Stimulated activated effector memory CD8-positive, alpha-beta T cell treated with anti-CD3 and anti-CD28 coated beads, Interleukin-12 subunit alpha, Interleukin-12 subunit beta, amount 100 ng/mL, for 72 hours (primary cell): Measurements from ENCODE around the gene CBFA2T3.

ENCODE experiments used
- ATAC-seq: fragments of 150-1000 bp; cut with Tn5 transposase; 2 replicates; pipeline ENCODE4 v1.10.0; 2021
- DNase-seq, 2 donors: peaks; one replicate each; pipeline ENCODE4 v3.0.0; 2021 to 2022; ENCODE audit warnings: low spot score in 2 of 2
- H3K27ac Mint-ChIP-seq: one replicate; pipeline ENCODE4 v1.8.0; 2022; ENCODE audit warnings: mild to moderate bottlenecking, mixed read lengths
- H3K36me3 Mint-ChIP-seq: one replicate; pipeline ENCODE4 v1.8.0; 2022; ENCODE audit warnings: mild to moderate bottlenecking, mixed read lengths
- H3K4me1 Mint-ChIP-seq: one replicate; pipeline ENCODE4 v1.8.0; 2022; ENCODE audit warnings: mixed read lengths
- H3K4me3 Mint-ChIP-seq: one replicate; pipeline ENCODE4 v1.8.0; 2022; ENCODE audit warnings: mild to moderate bottlenecking, mixed read lengths
- H3K9me3 Mint-ChIP-seq: one replicate; pipeline ENCODE4 v1.8.0; 2022; ENCODE audit warnings: mixed read lengths

The CBFA2T3 gene

GRCh38 chr16:88878356-88878755, 98.7 kb downstream of the CBFA2T3 start:
- H3K27ac Mint-ChIP-seq: no peak overlapping the region
- H3K4me3 Mint-ChIP-seq: no peak overlapping the region
- no peak for ATAC-seq
- H3K4me1 Mint-ChIP-seq: no peaks in the 10 kb centered on the region
- peaks cover 7% of the 10 kb centered on the region for H3K36me3 Mint-ChIP-seq
- no peaks in the 10 kb centered on the region for H3K9me3 Mint-ChIP-seq
- no peak for DNase-seq

GRCh38 chr16:88877564-88878289, 99.3 kb downstream of the CBFA2T3 start:
- H3K4me3 Mint-ChIP-seq: no peak overlapping the region
- H3K4me1 Mint-ChIP-seq: no peaks in the 10 kb centered on the region
- DNase-seq (no peak), ATAC-seq (no peak)
- no peaks in the 10 kb centered on the region for H3K9me3 Mint-ChIP-seq
- peaks cover 7% of the 10 kb centered on the region for H3K36me3 Mint-ChIP-seq
- no peak overlapping the region for H3K27ac Mint-ChIP-seq

DNA sequence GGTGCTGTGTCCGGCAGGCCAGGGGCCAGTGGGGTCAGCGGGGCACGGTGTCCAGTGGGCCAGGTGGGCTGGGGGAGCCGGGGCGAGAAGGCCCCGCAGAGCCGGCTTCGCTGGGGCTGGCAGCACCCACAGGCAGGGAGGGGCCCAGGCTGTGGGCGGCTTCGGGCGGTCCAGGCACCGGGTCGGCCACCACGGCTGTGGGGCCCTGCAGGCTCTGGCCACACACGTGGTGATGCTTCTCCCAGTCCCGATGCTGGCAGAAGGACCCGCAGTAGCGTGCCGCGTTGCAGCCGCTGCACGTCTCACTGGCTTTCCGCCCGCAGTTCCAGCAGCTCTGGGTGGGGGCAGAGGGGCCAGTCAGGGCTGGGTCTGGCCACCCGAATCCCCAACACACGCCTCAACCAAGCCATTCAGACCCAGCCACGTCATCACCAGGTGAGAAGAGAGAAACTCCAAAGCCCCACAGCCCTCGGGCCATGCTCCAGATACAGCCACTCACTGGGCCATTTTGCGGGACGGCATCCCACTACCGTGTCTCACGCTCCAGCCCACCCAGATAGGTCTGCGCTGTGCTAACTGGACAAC, 100.0 kb downstream of the CBFA2T3 start:
- Mint-ChIP-seq H3K36me3 (peaks cover 1% of the 10 kb centered on the region), H3K27ac (no peak overlapping the region), H3K4me1 (no peaks in the 10 kb centered on the region), H3K9me3 (no peaks in the 10 kb centered on the region), H3K4me3 (no peak overlapping the region)
- DNase-seq (no peak), ATAC-seq (no peak)

DNA sequence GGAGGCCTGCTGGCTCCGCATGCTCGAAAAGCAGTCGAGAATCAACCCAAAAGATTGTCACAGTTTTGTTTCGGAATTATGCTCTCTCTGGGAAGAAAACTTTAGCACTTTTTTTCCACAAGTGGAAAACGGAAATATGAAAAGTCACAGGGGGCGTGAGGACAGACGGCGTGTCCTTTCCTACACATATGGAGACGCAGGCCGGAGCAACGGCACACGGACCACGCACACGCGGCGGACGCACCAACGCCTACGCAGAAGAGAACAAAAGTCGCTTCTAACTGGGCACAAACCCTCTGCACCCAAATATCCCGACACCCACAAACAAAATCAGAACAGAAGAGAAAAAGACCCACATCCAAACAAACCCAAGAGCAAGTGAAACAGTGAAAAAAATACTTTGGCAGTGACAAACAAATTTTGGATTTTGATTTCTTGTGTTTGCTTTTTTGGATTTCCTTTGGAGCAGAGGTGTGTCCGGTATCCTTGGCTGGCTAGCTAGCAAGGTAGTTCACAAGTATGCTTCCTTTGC, 101.2 kb downstream of the CBFA2T3 start:
- Mint-ChIP-seq H3K27ac (no peak overlapping the region), H3K9me3 (no peaks in the 10 kb centered on the region), H3K4me1 (no peaks in the 10 kb centered on the region), H3K4me3 (no peak overlapping the region), H3K36me3 (no peaks in the 10 kb centered on the region)
- ATAC-seq (no peak), DNase-seq (no peak)

DNA sequence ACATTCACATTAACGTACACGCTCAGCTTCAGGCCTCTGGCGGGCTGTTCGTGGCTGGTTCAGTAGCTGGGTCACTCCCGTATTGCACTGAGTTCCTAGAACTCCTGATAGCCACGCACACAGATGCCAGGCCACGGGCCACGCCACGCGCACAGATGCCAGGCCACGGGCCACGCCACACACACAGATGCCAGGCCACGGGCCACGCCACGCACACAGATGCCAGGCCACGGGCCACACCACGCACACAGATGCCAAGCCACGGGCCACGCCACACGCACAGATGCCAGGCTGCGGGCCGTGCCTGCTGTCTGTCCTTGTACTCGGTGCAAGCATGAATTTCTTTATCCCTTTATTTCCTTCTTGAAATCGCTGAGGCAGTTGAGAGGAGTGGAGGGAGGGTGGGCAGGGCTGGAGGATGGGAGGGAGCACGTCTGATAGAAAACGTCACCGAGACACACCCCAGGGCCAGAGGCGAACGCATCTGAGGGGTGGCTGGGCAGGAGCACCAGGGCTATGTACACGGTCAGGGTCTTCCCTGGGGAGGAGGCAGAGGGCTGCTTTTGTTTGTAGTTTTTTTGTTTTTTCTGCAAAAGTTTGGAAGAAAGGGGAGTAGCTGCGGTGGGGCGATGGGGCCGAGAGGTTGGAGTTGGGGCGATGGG, 101.9 kb downstream of the CBFA2T3 start:
- Mint-ChIP-seq H3K4me3 (no peak overlapping the region), H3K27ac (no peak overlapping the region), H3K9me3 (no peaks in the 10 kb centered on the region), H3K36me3 (no peaks in the 10 kb centered on the region), H3K4me1 (no peaks in the 10 kb centered on the region)
- DNase-seq (no peak), ATAC-seq (no peak)

GRCh38 chr16:88872650-88873331, 104.2 kb downstream of the CBFA2T3 start:
- DNase-seq (no peak), ATAC-seq (no peak)
- Mint-ChIP-seq H3K36me3 (no peaks in the 10 kb centered on the region), H3K4me3 (no peak overlapping the region), H3K4me1 (no peaks in the 10 kb centered on the region), H3K27ac (no peak overlapping the region), H3K9me3 (no peaks in the 10 kb centered on the region)

DNA sequence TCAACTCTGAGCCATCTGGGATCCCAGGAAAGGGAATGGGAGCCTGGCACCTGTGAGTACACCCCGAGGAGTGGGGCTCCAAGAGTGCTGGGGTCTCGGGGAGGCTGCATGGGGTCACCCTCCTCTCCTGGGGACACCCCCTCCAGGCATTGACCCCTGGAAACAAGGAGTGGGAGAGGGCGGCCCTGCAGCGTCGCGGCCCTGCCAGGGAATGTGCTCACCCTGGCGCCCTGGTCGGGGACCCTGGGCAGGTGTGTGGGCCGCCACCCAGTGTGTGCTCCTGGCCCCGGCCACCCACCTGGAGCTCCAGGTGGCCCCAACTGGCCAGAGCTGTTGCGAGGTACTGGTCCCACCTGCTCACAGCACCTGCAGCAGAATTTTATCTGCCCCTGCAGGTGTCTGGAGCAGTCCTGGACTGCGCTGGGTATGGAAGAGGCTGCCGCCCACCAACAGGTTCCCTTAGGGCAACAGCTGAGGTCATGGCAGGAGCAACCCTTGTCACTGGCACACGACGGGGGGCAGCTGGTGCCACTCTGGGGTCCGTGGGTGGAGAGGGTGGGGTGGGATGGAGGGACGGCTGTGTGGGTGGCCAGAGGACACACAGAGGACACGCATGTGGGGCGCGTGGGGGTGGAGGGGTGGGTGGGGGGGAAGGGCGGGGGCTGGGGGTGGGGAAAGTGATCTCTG, 105.1 kb downstream of the CBFA2T3 start:
- Mint-ChIP-seq H3K4me1 (no peaks in the 10 kb centered on the region), H3K27ac (no peak overlapping the region), H3K4me3 (no peak overlapping the region)

DNA sequence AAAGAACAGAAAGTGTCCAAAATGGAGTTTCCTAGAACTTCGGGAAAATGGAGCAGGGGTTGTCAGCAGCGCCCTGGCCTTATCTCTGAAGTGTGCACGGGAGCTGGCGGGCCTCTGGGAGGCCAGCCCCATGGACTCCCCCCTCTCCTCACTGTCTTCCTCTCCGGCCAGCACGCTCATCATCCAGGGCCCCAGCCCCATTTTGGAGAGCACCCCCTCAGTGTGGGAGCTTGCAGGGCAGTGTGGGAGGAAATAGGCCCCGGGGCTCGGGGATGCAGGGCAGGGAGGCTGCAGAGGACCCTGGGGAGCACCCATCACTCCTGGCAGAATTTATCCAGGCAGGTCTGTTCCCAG, 105.7 kb downstream of the CBFA2T3 start:
- DNase-seq (no peak), ATAC-seq (no peak)
- no peaks in the 10 kb centered on the region for H3K4me1 Mint-ChIP-seq
- no peak overlapping the region for H3K27ac Mint-ChIP-seq
- no peaks in the 10 kb centered on the region for H3K9me3 Mint-ChIP-seq
- no peaks in the 10 kb centered on the region for H3K36me3 Mint-ChIP-seq
- H3K4me3 Mint-ChIP-seq: no peak overlapping the region

More for the DNA sequence above, 105.1 kb downstream of the CBFA2T3 start:
- no peak for DNase-seq
- Mint-ChIP-seq H3K36me3 (no peaks in the 10 kb centered on the region), H3K9me3 (no peaks in the 10 kb centered on the region)
- ATAC-seq: no peak

- no peak for DNase-seq
- ATAC-seq: no peak
- no peak overlapping the region for H3K4me3 Mint-ChIP-seq
- no peaks in the 10 kb centered on the region for H3K9me3 Mint-ChIP-seq
- no peaks in the 10 kb centered on the region for H3K4me1 Mint-ChIP-seq
- no peak overlapping the region for H3K27ac Mint-ChIP-seq
- no peaks in the 10 kb centered on the region for H3K36me3 Mint-ChIP-seq
These were observed 106.2 kb downstream of the CBFA2T3 start for GRCh38 chr16:88870608-88871348.

- no peak for ATAC-seq
These were observed 107.4 kb downstream of the CBFA2T3 start for GRCh38 chr16:88869673-88869980.

DNA sequence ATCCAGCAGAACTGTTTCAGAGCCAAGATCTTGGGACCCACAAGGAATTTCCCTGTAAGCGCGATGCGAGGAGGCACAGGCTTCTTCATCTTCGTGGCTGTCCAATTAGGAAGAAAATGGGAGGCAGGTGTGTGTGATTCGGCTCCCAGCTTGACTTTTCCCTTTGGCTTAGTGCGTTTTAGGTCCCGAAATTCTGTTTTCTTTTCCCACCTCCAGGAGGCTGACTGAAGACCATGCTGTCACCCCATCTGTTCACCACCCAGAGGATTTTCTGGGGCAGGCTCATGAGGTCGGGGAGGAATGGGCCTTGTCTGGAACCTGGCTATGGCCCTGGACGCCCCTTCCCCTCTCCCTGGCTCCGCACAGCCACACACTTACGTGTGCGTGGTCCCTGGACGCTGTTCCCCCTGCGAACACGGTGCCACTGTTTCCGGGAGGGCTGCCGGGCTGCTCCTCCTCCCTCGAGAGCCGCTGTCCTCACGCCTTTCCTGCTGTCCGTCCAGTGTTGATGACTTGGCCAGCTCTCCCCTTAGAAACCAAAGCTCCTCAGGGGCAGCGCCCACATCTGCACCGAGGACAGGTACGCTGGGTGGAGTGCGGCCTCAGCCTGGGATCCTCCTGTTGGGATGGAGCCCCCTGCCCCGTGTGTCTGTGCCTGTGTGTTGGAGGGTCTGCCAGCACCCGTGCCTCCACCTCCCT, 107.9 kb downstream of the CBFA2T3 start:
- Mint-ChIP-seq H3K4me3 (no peak overlapping the region), H3K36me3 (no peaks in the 10 kb centered on the region), H3K9me3 (no peaks in the 10 kb centered on the region), H3K27ac (no peak overlapping the region), H3K4me1 (no peaks in the 10 kb centered on the region)
- DNase-seq: no peak
- ATAC-seq: no peak

More at GRCh38 chr16:88869673-88869980, 107.4 kb downstream of the CBFA2T3 start:
- H3K27ac Mint-ChIP-seq: no peak overlapping the region
- H3K9me3 Mint-ChIP-seq: no peaks in the 10 kb centered on the region
- H3K36me3 Mint-ChIP-seq: no peaks in the 10 kb centered on the region
- H3K4me1 Mint-ChIP-seq: no peaks in the 10 kb centered on the region
- H3K4me3 Mint-ChIP-seq: no peak overlapping the region
- no peak for DNase-seq

DNA sequence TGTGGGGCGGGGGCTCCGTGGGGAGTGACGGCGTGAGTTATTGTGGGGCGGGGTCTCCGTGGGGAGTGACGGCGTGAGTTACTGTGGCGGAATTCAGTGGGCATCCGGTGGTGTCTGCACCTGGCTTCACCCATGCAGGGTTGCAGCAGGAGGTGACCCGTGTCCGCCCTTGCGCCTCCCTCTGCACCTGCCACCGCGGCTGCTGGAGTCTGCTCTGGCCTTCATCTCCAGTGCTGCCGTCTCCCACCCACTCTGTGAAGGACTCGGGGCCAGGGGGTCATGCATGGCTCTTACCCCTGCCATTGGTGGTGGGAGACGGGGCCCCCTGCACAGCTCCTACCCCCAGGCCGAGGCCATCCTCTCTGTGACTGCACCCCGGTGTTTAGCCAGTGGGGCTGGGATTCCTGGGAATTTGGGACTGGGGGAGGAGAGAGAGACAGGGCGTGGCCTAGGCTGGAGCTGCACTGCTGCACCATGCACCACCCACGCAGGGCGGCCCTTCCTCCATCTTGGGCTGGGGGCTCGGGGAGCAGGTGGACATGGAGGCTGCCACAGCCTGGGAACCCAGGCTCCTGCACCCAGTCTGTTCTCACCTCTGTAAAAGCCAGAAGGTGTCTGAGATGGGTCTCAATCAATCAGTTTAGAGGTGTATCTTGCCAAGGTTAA, 109.3 kb downstream of the CBFA2T3 start:
- no peaks in the 10 kb centered on the region for H3K4me1 Mint-ChIP-seq
- ATAC-seq: no peak
- H3K36me3 Mint-ChIP-seq: no peaks in the 10 kb centered on the region
- H3K27ac Mint-ChIP-seq: no peak overlapping the region
- no peaks in the 10 kb centered on the region for H3K9me3 Mint-ChIP-seq
- DNase-seq: no peak
- no peak overlapping the region for H3K4me3 Mint-ChIP-seq

GRCh38 chr16:88866151-88866920, 110.7 kb downstream of the CBFA2T3 start, which contains the start of gene PABPN1L:
TSS of gene PABPN1L (minus strand) at chr16:88866660. CDS start at chr16:88866606, 54 bp downstream.
- H3K9me3 Mint-ChIP-seq: no peaks in the 10 kb centered on the region
- H3K27ac Mint-ChIP-seq: no peak within 1 kb of the TSS
- no peaks in the 10 kb centered on the region for H3K36me3 Mint-ChIP-seq
- H3K4me3 Mint-ChIP-seq: no peak within 1 kb of the TSS
- DNase-seq (no peak), ATAC-seq (no peak)
- H3K4me1 Mint-ChIP-seq: no peaks in the 10 kb centered on the region
